GM23248 (cell line): ENCODE measurements around the gene ZGPAT. TPM values are rescaled to one million over a fixed set of nuclear protein-coding genes. Genes with fewer than 3 reads are reported as not detected.

ENCODE experiments used
- DNase-seq: peaks from one replicate; pipeline ENCODE4 v3.0.0-alpha.2; 2015
- H2AFZ ChIP-seq: fragments of 200-600 bp; sonication (generic); 2 replicates; pipeline ENCODE4 v1.6.1; 2016; ENCODE audit warnings: antibody characterized with exemption
- H3F3A ChIP-seq: fragments of 200-600 bp; sonication (generic); 2 replicates; pipeline ENCODE4 v1.6.1; 2016; ENCODE audit warnings: mild to moderate bottlenecking, antibody characterized with exemption, mixed run types; ENCODE audit not compliant: insufficient read depth
- H3K27ac ChIP-seq: fragments of 200-600 bp; sonication (generic); 2 replicates; pipeline ENCODE4 v1.5.1; 2016; ENCODE audit warnings: mild to moderate bottlenecking
- H3K27me3 ChIP-seq: fragments of 200-600 bp; sonication (generic); replicated peaks from 2 replicates; pipeline ENCODE4 v1.6.1; 2016; ENCODE audit warnings: mild to moderate bottlenecking; ENCODE audit not compliant: insufficient read depth
- H3K36me3 ChIP-seq: fragments of 200-600 bp; sonication (generic); 2 replicates; pipeline ENCODE4 v1.6.1; 2016; ENCODE audit warnings: low read depth, mild to moderate bottlenecking
- H3K4me1 ChIP-seq: fragments of 200-600 bp; sonication (generic); 2 replicates; pipeline ENCODE4 v1.6.1; 2016; ENCODE audit warnings: mild to moderate bottlenecking; ENCODE audit not compliant: insufficient read depth
- H3K4me2 ChIP-seq: fragments of 200-600 bp; sonication (generic); one replicate; pipeline ENCODE4 v1.6.1; 2016; ENCODE audit warnings: mild to moderate bottlenecking; ENCODE audit not compliant: unreplicated experiment
- H3K4me3 ChIP-seq: fragments of 200-600 bp; sonication (generic); 2 replicates; pipeline ENCODE4 v1.5.1; 2016; ENCODE audit warnings: mild to moderate bottlenecking
- H3K79me2 ChIP-seq: fragments of 200-600 bp; sonication (generic); 2 replicates; pipeline ENCODE4 v1.6.1; 2016; ENCODE audit warnings: mild to moderate bottlenecking; ENCODE audit not compliant: insufficient read depth
- H3K9ac ChIP-seq: fragments of 200-600 bp; sonication (generic); 2 replicates; pipeline ENCODE4 v1.6.1; 2016; ENCODE audit warnings: mild to moderate bottlenecking
- H3K9me2 ChIP-seq: fragments of 200-600 bp; sonication (generic); 2 replicates; pipeline ENCODE4 v1.6.1; 2016; ENCODE audit warnings: mixed run types, mild to moderate bottlenecking, moderate library complexity; ENCODE audit not compliant: insufficient read depth
- H3K9me3 ChIP-seq: fragments of 200-600 bp; sonication (generic); one replicate; pipeline ENCODE4 v1.6.1; 2017; ENCODE audit warnings: low read depth
- H4K20me1 ChIP-seq: fragments of 200-600 bp; sonication (generic); 2 replicates; pipeline ENCODE4 v1.6.0; 2016; ENCODE audit not compliant: insufficient read depth
- EZH2 ChIP-seq: fragments of 200-600 bp; sonication (generic); IDR thresholded peaks from 2 replicates; pipeline ENCODE4 v1.6.1; 2018; ENCODE audit warnings: antibody characterized with exemption, mild to moderate bottlenecking; ENCODE audit not compliant: insufficient read depth, poor library complexity, severe bottlenecking
- EZH2phosphoT487 ChIP-seq: fragments of 200-600 bp; sonication (generic); IDR thresholded peaks from 2 replicates; pipeline ENCODE4 v1.6.1; 2018; ENCODE audit warnings: antibody characterized with exemption, moderate library complexity, mild to moderate bottlenecking, low read depth; ENCODE audit not compliant: insufficient read depth
- WGBS, 2 experiments: methylation state at CpG; one replicate each; pipeline ENCODE4 v1.1.6; 2015 to 2017; ENCODE audit warnings: low lambda C conversion rate in 2 of 2, low coverage in 1 of 2; ENCODE audit errors: missing lambda C conversion rate in 2 of 2; 5-methylcytosine and 5-hydroxymethylcytosine counted together
- in situ Hi-C: fragments of 300-500 bp; cut with MboI; formaldehyde crosslinking; loops from 2 replicates; pipeline ENCODE4 v1.15.0; 2020
- polyA plus RNA-seq: library from polyadenylated mRNA; unstranded; fragments of >200 nt; fragmentation: Nextera tagmentation; extraction: Ambion mirVana; gene quantifications from 2 replicates; pipeline ENCODE4 v1.2.1, GENCODE V29; 2016
- total RNA-seq: library from RNA; depleted of rRNA; stranded (reverse); fragments of >200 nt; shearing (Covaris generic); gene quantifications from 2 replicates; pipeline ENCODE4 v1.2.3, GENCODE V29; 2014

ZGPAT gene
- total and polyA plus RNA-seq, 2 experiments from 2014 or later: 22.7 to 28.5 TPM

- H3K9me3 ChIP-seq: no peaks in the 10 kb centered on the region
- no peaks in the 10 kb centered on the region for H4K20me1 ChIP-seq
- H3K79me2 ChIP-seq: no peaks in the 10 kb centered on the region; the same call in 1 of the 2 replicates
- H3K4me3 ChIP-seq: no peak overlapping the region
- no peak overlapping the region for H2AFZ ChIP-seq
- TF ChIP-seq EZH2phosphoT487: no peak
- no peak for TF ChIP-seq EZH2
- no peak for DNase-seq
- no peak overlapping the region for H3K27ac ChIP-seq
- in situ Hi-C loops: no loop called here
- no peaks in the 10 kb centered on the region for H3F3A ChIP-seq
- peaks cover 7% of the 10 kb centered on the region; the same call in 1 of the 2 replicates for H3K4me1 ChIP-seq
- H3K9ac ChIP-seq: no peak overlapping the region
- H3K27me3 ChIP-seq: no peaks in the 10 kb centered on the region
- H3K4me2 ChIP-seq: no peak overlapping the region
- WGBS, 2 experiments: 62% methylated on average over 19 to 28 of the region's 43 CpGs
- no peaks in the 10 kb centered on the region for H3K36me3 ChIP-seq
- H3K9me2 ChIP-seq: no peaks in the 10 kb centered on the region
Observed at GRCh38 chr20:63737945-63738686, 30.3 kb downstream of the ZGPAT start.

GRCh38 chr20:63738687-63739129 is 30.9 kb downstream of the ZGPAT start:
- no peaks in the 10 kb centered on the region for H3K27me3 ChIP-seq
- H4K20me1 ChIP-seq: no peaks in the 10 kb centered on the region
- no peak overlapping the region for H3K9ac ChIP-seq
- TF ChIP-seq EZH2phosphoT487: no peak
- no peak for TF ChIP-seq EZH2
- H3K27ac ChIP-seq: no peak overlapping the region
- peaks cover 7% of the 10 kb centered on the region; the same call in 1 of the 2 replicates for H3K4me1 ChIP-seq
- peak; percentile 56 for DNase-seq
- no peaks in the 10 kb centered on the region for H3K9me2 ChIP-seq
- H3K4me3 ChIP-seq: no peak overlapping the region
- no peaks in the 10 kb centered on the region for H3K9me3 ChIP-seq
- in situ Hi-C loops: no loop called here
- no peak overlapping the region for H3K4me2 ChIP-seq
- no peaks in the 10 kb centered on the region; the same call in 1 of the 2 replicates for H3K79me2 ChIP-seq
- no peak overlapping the region for H2AFZ ChIP-seq
- WGBS, 2 experiments: 46 to 62% methylated on average over 11 to 26 of the region's 26 CpGs
- H3K36me3 ChIP-seq: 0 out of 2 replicates have a peak, but pooled peaks cover 5% of the 10 kb centered on the region
- 0 out of 2 replicates have a peak, but pooled peaks cover 3% of the 10 kb centered on the region for H3F3A ChIP-seq

DNA sequence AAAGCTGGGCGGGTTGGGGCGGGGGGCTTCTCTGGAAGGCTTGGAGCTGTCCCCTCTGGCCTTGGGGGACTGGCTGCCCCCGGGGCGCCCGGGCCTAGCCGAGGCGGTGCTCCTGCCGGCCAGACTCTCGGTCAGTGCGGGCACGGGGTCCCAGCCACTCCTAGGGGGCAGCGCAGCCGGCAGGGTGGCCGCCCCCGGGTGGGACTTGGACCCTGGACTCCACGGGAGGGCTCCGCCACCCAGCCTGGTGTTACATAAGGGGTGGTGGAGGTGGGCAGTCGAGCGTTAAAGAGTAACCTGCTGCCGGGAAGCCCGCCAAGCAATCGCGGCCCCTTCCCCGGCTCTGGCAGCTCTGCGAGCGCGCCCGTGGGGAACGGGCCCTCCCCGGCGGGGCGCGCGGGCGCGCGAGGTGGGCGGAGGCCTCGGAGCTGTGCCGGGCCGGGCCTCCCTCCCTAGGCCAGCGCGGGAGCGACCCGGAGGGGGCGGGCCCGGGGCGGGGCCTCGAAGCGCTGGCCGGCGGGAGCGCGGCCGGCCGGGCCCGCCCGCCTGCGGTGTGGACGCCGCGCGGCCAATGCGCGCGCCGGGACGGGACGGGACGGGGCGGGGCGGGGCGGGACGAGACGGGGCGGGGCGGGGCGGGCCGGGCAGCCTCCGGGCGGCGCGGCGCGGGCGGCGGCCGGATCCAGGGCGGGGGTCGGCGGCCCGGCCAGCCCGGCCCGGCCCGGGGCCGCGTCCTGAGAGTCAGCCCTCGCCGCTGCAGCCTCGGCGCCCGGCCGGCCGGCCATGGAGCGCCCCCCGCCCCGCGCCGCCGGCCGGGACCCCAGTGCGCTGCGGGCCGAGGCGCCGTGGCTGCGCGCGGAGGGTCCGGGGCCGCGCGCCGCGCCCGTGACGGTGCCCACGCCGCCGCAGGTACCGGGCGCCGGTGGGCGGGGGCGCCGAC is 31.6 kb downstream of the ZGPAT start, which contains the start of gene SLC2A4RG:
TSS of gene SLC2A4RG (plus strand) at position 647 of the 940 bp plus-strand sequence. CDS start at position 784, 137 bp downstream.
- peak within 1 kb of the TSS; percentile 70 for H3K4me2 ChIP-seq

More for the DNA sequence above, 31.6 kb downstream of the ZGPAT start, which contains the start of gene SLC2A4RG:
- Histone ChIP-seq H3K4me3 (peak within 1 kb of the TSS; percentile 68), H3K36me3 (0 out of 2 replicates have a peak, but pooled peaks cover 8% of the 10 kb centered on the region), H3K9ac (peak within 1 kb of the TSS; percentile 78), H3K79me2 (no peaks in the 10 kb centered on the region), H3K9me3 (no peaks in the 10 kb centered on the region), H3K9me2 (no peaks in the 10 kb centered on the region), H3K27ac (peak within 1 kb of the TSS; percentile 61), H3K4me1 (peaks cover 7% of the 10 kb centered on the region; the same call in 1 of the 2 replicates), H4K20me1 (no peaks in the 10 kb centered on the region), H3K27me3 (no peaks in the 10 kb centered on the region), H2AFZ (peak within 1 kb of the TSS; percentile 36), H3F3A (peaks cover 9% of the 10 kb centered on the region; the same call in 1 of the 2 replicates)
- TF ChIP-seq EZH2 (no peak), EZH2phosphoT487 (no peak)
- peak; percentile 94 for DNase-seq
- WGBS, 2 experiments: 1 to 4% methylated on average over 46 to 70 of the region's 136 CpGs
- in situ Hi-C loops: no loop called here
